Tibial artery (tissue), 4 donors: Measurements from ENCODE around the gene HDAC4.

Experiments used
- DNase-seq, 2 donors: peaks; one replicate each; pipeline ENCODE4 v3.0.0-alpha.2; 2019
- H3K27ac ChIP-seq, 2 donors: fragments of 200-600 bp; sonication (generic) in 1 of 2; 1 replicate in 1 of 2; 2 replicates in 1 of 2; pipeline ENCODE4 v1.5.1; 2018 to 2019; ENCODE audit warnings: mild to moderate bottlenecking in 1 of 2
- H3K27me3 ChIP-seq, 2 donors: fragments of 200-600 bp; sonication (generic) in 1 of 2; one replicate each; pipeline versions ENCODE4 v1.5.1 to v1.6.0; 2016 to 2019
- H3K36me3 ChIP-seq, 3 donors: fragments of 200-600 bp; sonication (generic) in 2 of 3; one replicate each; pipeline ENCODE4 v1.5.1; 2016 to 2019; ENCODE audit warnings: mild to moderate bottlenecking in 2 of 3
- H3K4me1 ChIP-seq, 4 donors: fragments of 200-600 bp; sonication (generic) in 2 of 4; 1 replicate in 3 of 4; 2 replicates in 1 of 4; pipeline ENCODE4 v1.5.1; 2016 to 2019
- H3K4me3 ChIP-seq, 2 donors: fragments of 200-600 bp; sonication (generic) in 1 of 2; 1 replicate in 1 of 2; 2 replicates in 1 of 2; pipeline ENCODE4 v1.5.1; 2018 to 2019; ENCODE audit warnings: mild to moderate bottlenecking in 2 of 2
- H3K9me3 ChIP-seq, 3 donors: fragments of 200-600 bp; sonication (generic) in 1 of 3; one replicate each; pipeline ENCODE4 v1.5.1; 2016 to 2019
- CTCF ChIP-seq, 2 experiments: fragments of 200-600 bp in 1 of 2; fragments of 450-650 bp in 1 of 2; IDR thresholded peaks; one replicate each; pipeline ENCODE4 v1.5.1; 2017 to 2019; ENCODE audit warnings: antibody characterized with exemption in 2 of 2, mild to moderate bottlenecking in 1 of 2, moderate library complexity in 1 of 2
- intact Hi-C: fragments of 100-400 bp; cut with DNase I; formaldehyde crosslinking; loops from one replicate; pipeline ENCODE4 v1.15.0; 2023; ENCODE audit warnings: low total_unique reads

The HDAC4 gene

DNA sequence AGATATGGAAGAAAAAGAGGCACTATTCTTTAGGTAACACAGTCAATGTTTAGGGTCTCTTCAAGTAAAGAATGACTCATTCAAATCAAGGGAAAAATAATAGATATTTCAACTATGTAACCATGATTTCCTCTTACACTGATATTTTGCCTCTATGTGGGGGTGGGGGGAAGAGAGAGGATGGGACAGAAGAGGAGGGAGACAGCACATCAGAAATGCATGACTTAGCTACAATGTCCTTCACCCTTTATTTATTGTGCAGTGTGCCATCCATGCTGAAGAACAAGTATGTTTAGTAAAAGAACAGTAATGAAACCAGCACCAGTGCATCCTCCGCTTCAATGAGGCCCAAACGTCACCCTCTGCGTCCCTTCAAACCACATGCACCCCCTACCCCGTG lies 204.8 kb downstream of the HDAC4 start:
- Histone ChIP-seq H3K36me3 (peaks cover 0 to 15% (median 4%) of the 10 kb centered on the region in 3 donors), H3K27ac (no peak overlapping the region), H3K4me1 (peaks cover 0 to 5% (median 2%) of the 10 kb centered on the region in 4 donors), H3K9me3 (no peaks in the 10 kb centered on the region), H3K4me3 (no peak overlapping the region), H3K27me3 (no peaks in the 10 kb centered on the region)
- intact Hi-C loops, result no loop called here
- peak in 1 of 2 donors; percentile 35 for DNase-seq
- no peak for TF ChIP-seq CTCF (IDR thresholded peaks at IDR 0.05)

- no peak for DNase-seq
- H3K27me3 ChIP-seq, result no peaks in the 10 kb centered on the region
- H3K27ac ChIP-seq, result no peak overlapping the region
- intact Hi-C loops, result no loop called here
- H3K4me3 ChIP-seq, result no peak overlapping the region
- peaks cover 0 to 4% (median 0%) of the 10 kb centered on the region in 4 donors for H3K4me1 ChIP-seq
- TF ChIP-seq CTCF (IDR thresholded peaks at IDR 0.05), result no peak
- H3K36me3 ChIP-seq, result peaks cover 0 to 15% (median 4%) of the 10 kb centered on the region in 3 donors
- no peaks in the 10 kb centered on the region for H3K9me3 ChIP-seq
Measured at GRCh38 chr2:239195318-239195871, 205.4 kb downstream of the HDAC4 start.

- intact Hi-C loops, result no loop called here
- H3K27ac ChIP-seq, result no peak overlapping the region
- H3K4me1 ChIP-seq, result peaks cover 0 to 4% (median 0%) of the 10 kb centered on the region in 4 donors
- H3K36me3 ChIP-seq, result peaks cover under 1 to 18% (median 6%) of the 10 kb centered on the region in 3 donors
- TF ChIP-seq CTCF (IDR thresholded peaks at IDR 0.05), result no peak
- H3K27me3 ChIP-seq, result no peaks in the 10 kb centered on the region
- DNase-seq, result peak; percentile 14 to 59
- H3K4me3 ChIP-seq, result no peak overlapping the region
- no peaks in the 10 kb centered on the region for H3K9me3 ChIP-seq
Measured at GRCh38 chr2:239194731-239195317, 206.0 kb downstream of the HDAC4 start.

DNA sequence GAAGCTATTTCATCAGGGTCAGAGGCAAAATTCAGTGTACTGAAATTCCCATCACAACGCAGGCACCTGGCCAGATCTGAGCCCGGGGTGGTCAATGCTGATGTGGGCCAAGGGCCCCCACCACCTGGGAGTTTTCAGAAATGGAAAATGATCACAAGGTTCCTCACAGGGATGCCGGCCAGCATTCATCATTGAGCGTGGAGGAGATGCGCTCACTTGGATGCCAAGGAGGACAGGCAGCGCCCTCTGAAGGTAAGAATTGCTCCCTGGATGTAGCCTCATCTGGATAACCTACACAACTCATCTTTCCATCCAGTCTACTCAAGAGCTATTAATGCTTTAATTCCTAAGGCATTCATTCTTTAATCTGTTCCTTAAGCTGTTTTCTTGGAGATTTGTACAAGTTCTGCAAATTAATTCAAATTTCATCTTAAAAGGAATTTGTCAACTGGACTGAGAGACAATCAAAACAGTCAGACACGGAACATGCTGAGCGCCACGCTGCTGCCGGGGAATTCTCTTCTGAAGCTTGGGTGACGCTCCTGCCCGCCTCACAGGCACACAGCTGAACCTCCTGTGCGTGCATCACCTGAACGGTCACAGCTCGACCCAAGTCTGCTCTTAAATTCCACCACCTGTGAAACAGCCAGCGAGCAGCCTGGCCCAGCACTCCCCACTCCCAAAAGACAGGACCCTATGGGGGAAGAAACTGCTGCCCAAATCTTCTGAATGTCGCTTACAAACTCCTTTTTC lies 206.7 kb downstream of the HDAC4 start:
- TF ChIP-seq CTCF (IDR thresholded peaks at IDR 0.05), result no peak
- peak; percentile 13 to 34 for DNase-seq
- no peak overlapping the region for H3K27ac ChIP-seq
- no peak overlapping the region for H3K4me3 ChIP-seq
- peaks cover 0 to under 1% (median under 1%) of the 10 kb centered on the region in 3 donors for H3K9me3 ChIP-seq
- H3K27me3 ChIP-seq, result no peaks in the 10 kb centered on the region
- intact Hi-C loops, result no loop called here
- peaks cover 8 to 25% (median 13%) of the 10 kb centered on the region in 3 donors for H3K36me3 ChIP-seq
- peaks cover 0 to 2% (median 0%) of the 10 kb centered on the region in 4 donors for H3K4me1 ChIP-seq

- intact Hi-C loops, result no loop called here
- H3K36me3 ChIP-seq, result peaks cover 15 to 32% (median 20%) of the 10 kb centered on the region in 3 donors
Measured at GRCh38 chr2:239193401-239193811, 207.4 kb downstream of the HDAC4 start.

More at GRCh38 chr2:239193401-239193811, 207.4 kb downstream of the HDAC4 start:
- no peak for TF ChIP-seq CTCF (IDR thresholded peaks at IDR 0.05)
- H3K9me3 ChIP-seq, result peaks cover 0 to 6% (median 4%) of the 10 kb centered on the region in 3 donors
- no peaks in the 10 kb centered on the region for H3K4me1 ChIP-seq
- peak; percentile 16 to 54 for DNase-seq
- H3K4me3 ChIP-seq, result no peak overlapping the region
- H3K27me3 ChIP-seq, result no peaks in the 10 kb centered on the region
- no peak overlapping the region for H3K27ac ChIP-seq
